Measurements from ENCODE around the gene VASN. TPM values are rescaled to one million over a fixed set of nuclear protein-coding genes. Genes with fewer than 3 reads are reported as not detected.

Gene VASN
- total RNA-seq = 94.4 TPM

GRCh38 chr16:4371357-4372000 is at the start of gene VASN:
Gene VASN, plus strand, starts transcription at chr16:4371848. Its CDS starts 9,030 bp downstream, at chr16:4380878.

GRCh38 chr16:4350787-4351659 is 20.6 kb upstream of the VASN start, which contains the start of gene PAM16:
Gene PAM16, minus strand, starts transcription at chr16:4351321. Its CDS starts 87 bp downstream, at chr16:4351234.

GRCh38 chr16:4416200-4417032 is 44.8 kb downstream of the VASN start, which contains the start of gene CORO7:
Gene CORO7, minus strand, starts transcription at chr16:4416596. Its CDS starts 78 bp downstream, at chr16:4416518.

GRCh38 chr16:4425378-4426020 is 53.9 kb downstream of the VASN start, which contains the start of gene DNAJA3:
Gene DNAJA3, plus strand, starts transcription at chr16:4425868. Its CDS starts 14 bp downstream, at chr16:4425882.

Small RNA genes lying within 50 kb of the gene (small RNA-seq; reads per million reads assigned to genes)
- gene AC012676.2 (ENCODE audit: low replicate concordance) = not detected

Other genes starting within 250 kb of the VASN start
- 50.9 TPM for gene SRL, start 129.8 kb upstream of the VASN start, total RNA-seq
- 14.3 TPM for gene TFAP4, start 98.8 kb upstream of the VASN start, total RNA-seq
- 23.4 TPM for gene GLIS2, start 55.8 kb upstream of the VASN start, total RNA-seq
- gene PAM16, start 20.5 kb upstream of the VASN start, total RNA-seq = 38.7 TPM
- gene CORO7, start 44.7 kb downstream of the VASN start, total RNA-seq = 40.3 TPM
- 45.5 TPM for gene DNAJA3, start 54.0 kb downstream of the VASN start, total RNA-seq
- 30.5 TPM for gene NMRAL1, start 102.8 kb downstream of the VASN start, total RNA-seq
- 27.9 TPM for gene HMOX2, start 104.5 kb downstream of the VASN start, total RNA-seq
- gene CDIP1, start 166.9 kb downstream of the VASN start, total RNA-seq = 16.6 TPM
- 0.12 TPM for gene C16orf96, start 184.5 kb downstream of the VASN start, total RNA-seq
- gene UBALD1, start 243.0 kb downstream of the VASN start, total RNA-seq = 15.9 TPM

All from metanephros (tissue), 2 donors.